CD4-positive, alpha-beta T cell treated with Interleukin-1 beta for 1 hour (primary cell): ENCODE measurements around the gene MBOAT2.
"Not testable (repeated sequence)": the region's sequence is repeated elsewhere in the genome, so short reads cannot be mapped to it uniquely, and the experiment has no call there.

ENCODE experiments used
- DNase-seq, 2 donors: peaks; one replicate each; pipeline ENCODE4 v3.0.0-alpha.2; 2020 to 2022

The MBOAT2 gene, protein sequence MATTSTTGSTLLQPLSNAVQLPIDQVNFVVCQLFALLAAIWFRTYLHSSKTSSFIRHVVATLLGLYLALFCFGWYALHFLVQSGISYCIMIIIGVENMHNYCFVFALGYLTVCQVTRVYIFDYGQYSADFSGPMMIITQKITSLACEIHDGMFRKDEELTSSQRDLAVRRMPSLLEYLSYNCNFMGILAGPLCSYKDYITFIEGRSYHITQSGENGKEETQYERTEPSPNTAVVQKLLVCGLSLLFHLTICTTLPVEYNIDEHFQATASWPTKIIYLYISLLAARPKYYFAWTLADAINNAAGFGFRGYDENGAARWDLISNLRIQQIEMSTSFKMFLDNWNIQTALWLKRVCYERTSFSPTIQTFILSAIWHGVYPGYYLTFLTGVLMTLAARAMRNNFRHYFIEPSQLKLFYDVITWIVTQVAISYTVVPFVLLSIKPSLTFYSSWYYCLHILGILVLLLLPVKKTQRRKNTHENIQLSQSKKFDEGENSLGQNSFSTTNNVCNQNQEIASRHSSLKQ

DNA sequence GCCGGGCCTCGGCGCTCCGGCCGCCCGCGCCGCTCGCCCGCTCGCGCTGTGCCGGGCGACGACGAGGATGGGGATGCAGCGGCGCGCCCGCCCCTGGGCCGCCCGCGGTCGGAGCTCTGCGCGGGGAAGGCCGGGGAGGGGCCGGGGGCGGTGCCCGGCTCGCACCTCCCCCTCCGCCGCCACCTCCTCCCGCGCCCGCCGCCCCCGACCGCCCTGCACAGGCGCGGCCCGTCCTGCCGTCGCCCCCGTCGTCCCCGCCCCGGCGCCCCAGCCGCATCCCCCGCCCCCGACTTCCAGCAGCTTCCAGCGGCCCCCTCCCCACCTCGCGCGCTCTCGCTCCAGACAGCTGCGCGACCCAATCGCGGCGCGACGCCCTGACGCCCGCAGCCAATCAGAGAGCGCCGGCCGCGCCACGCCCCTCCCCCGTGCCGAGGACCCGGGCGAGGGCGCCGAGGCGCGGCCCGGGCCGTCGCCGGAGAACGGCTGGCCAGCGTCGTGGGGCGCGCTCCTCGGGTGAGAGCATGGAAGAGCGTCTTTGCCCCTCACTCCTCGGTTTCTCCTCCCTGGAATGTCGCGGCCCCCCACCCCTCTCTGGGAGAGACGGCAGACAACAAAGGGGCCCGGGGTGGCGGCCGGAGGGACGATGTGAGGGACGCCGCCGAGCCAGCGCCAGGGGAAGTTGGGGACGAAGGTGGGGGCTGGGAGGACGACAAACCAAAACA lies at the start of gene MBOAT2:
Gene MBOAT2, minus strand, starts transcription at position 69 of the 722 bp plus-strand sequence. CDS start 70 bp downstream, outside the sequence.
- peak; percentile 84 to 85 for DNase-seq

DNA sequence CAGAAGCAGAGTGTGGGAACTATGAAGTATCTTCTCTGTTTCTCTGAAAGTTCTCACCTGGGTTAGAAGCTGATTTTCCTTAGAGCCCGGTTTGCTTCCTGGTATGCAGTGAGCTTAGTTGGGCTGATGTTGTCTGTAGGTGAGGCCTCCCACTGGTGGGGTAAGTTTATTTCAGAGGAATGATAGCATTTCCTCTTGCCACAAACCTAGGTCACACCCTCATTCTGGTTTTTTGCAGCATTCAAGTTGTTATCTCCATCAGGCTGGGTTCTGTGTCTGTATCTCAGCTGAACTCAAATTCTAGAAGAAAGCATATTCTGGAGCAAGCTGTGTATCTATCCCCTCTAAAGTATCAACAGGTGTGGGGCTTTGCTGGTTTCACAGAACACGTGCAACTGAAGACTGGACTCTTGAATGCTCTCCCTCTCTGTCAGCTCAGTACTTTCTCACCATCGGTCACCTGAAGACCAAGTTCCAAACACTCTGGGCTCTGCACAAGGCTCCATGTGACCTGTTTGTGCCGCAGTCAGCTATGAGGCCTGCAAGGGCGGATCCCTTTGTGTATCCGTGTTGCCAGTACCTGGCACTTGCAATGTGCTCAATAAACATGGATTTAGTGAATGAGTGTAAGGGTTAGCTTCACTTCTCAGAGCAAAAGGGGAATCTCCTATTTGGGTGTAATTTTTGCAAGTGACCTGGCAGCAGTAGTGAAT lies 49.5 kb upstream of the MBOAT2 start:
- DNase-seq, result no peak

DNA sequence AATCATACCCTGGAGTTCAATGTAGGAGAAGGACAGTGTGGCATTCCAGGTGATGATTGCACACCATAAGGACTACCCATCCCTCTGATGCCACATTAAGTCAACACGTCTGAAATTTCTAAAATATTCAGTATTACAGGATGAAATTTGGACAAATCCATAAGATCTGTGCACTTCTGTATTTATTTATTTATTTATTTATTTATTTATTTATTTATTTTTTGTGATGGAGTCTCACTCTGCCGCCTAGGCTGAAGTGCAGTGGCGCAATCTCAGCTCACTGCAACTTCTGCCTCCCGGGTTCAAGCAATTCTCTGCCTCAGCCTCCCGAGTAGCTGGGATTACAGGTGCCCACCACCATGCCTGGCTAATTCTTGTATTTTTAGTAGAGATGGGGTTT lies 48.0 kb upstream of the MBOAT2 start:
- DNase-seq, result not testable (repeated sequence)

- DNase-seq, result no peak
Measured at GRCh38 chr2:9050122-9050809, 46.8 kb upstream of the MBOAT2 start.

DNA sequence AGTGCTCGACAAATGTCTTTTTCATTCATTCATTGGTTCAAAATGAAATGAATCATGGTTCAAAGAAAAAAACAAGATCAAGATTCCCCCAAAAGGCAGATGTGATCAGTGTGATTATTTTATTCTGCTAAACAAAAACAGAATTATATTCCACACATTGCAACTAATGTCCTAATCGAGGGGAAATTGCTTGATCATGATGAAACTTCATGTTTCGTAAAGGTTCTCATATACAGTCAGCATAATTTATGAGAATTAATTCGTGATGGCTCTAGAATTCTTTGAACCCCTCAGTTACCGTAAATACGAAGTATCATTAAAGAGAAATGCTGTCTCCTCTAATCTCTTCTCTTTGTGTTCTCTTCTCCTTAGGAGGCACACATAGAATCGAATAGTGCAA lies 42.1 kb upstream of the MBOAT2 start:
- no peak for DNase-seq

- DNase-seq, result not testable (repeated sequence)
Measured at GRCh38 chr2:9043491-9043890, 40.0 kb upstream of the MBOAT2 start.

- DNase-seq, result no peak
Measured at GRCh38 chr2:9037166-9037565, 33.7 kb upstream of the MBOAT2 start.

- no peak for DNase-seq
Measured at GRCh38 chr2:9033385-9034168, 30.1 kb upstream of the MBOAT2 start.

DNA sequence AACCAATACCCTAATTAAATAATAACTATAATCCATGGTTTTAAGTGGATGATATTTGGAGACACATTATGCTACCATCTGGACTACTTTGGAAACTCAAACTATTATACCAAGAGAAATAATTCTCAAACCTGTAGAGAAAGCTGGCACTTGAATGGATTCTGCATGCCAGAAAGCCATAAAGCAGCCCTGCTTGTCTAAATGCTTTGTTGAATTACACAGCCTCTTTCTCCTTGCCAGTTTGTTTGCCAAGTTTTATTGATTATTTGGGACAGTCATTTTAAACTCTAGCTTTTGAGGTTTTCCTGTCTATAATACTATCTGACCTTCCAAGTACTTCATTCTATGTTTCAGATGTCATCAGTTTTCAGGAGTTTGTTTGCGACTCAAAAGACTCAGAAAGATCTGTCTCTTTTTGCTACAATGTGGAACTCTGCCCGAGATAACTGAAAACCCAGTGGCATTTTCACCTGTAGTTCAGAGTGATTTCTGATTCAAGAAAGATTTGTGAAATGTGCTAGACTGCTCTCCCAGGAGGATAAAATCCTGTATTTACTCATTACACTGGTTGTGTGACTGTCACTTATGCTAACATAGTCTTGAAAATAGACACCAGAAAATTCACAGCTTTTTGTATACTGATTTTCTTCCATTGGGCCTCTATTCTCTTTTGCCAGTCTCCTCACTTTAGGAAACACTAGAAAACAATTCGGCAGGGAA lies 29.2 kb upstream of the MBOAT2 start:
- no peak for DNase-seq

DNA sequence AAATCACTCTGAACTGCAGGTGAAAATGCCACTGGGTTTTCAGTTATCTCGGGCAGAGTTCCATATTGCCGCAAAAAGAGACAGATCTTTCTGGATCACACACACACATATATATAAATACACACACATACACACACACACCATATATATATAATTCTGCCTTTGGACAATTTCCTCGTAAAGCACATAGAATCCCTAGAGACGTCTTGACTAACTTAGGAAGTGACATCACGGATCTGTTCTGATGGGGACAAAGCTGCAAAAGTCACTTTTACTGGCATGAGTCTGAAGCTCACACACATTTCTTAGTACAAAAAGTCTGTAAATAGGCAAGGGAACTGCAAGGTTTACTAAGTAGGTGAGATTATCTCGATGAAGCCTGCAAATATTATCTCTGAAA lies 28.6 kb upstream of the MBOAT2 start:
- no peak for DNase-seq

DNA sequence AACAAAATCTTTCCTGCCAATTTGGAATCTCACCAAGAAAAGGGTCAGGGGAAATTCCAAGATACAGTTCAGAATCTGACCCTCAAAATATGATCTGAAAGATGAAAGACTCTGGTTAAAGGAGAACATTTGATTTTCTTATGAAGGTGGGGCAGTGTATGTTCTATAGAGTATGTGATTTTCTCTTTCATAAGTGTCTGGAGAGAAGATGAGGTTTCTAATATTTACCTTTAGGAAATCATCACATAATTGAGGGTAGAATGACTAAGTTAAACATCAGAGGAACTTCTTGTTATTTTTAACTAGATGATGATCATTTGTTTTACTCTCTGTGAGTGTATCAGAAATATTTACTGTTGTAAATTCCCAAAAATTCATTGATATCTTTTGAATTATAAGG lies 27.8 kb upstream of the MBOAT2 start:
- DNase-seq, result no peak

DNA sequence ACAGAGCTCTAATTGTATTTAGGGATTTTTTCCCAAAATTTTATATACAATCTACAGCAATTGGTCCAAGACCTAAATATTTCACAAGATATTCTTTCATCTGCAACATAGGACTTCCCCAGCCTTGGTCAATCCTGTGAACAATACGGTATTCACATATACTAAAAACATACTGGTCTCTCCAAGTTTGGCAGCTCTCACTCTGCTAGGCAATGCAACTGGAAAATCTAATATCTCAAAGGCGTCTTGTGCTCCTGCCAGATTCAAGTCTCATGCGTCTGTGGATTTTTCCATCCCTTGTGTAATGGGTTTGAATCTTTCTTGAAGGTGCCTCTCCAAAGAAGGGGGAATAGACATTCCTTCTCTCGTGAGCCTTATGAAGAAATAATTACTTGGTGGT lies 27.4 kb upstream of the MBOAT2 start:
- DNase-seq, result no peak

GRCh38 chr2:9030190-9030589 lies 26.7 kb upstream of the MBOAT2 start:
- DNase-seq, result no peak

- DNase-seq, result no peak
Measured at GRCh38 chr2:9029721-9030120, 26.2 kb upstream of the MBOAT2 start.

GRCh38 chr2:9027884-9028283 lies 24.4 kb upstream of the MBOAT2 start:
- no peak for DNase-seq

GRCh38 chr2:9025746-9026145 lies 22.3 kb upstream of the MBOAT2 start:
- DNase-seq, result no peak

DNA sequence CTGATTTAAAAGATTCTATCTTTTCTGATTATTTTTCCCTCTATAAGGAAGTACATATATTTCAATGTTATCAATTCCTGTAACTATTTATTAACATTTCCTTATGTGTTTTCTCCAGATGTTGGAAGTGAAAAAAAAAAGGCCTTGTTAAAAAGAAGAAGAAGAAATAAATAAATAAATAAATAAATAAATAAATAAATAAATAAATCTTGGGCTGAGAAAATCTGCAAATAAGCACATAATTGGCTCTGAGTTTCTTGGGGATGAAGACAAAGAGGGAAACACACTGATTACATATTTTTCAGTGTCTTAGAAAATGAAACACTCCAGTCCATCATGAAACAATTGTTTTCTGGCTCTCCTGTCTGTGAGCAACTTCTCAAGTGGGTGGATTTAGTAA lies 21.1 kb upstream of the MBOAT2 start:
- no peak for DNase-seq

DNA sequence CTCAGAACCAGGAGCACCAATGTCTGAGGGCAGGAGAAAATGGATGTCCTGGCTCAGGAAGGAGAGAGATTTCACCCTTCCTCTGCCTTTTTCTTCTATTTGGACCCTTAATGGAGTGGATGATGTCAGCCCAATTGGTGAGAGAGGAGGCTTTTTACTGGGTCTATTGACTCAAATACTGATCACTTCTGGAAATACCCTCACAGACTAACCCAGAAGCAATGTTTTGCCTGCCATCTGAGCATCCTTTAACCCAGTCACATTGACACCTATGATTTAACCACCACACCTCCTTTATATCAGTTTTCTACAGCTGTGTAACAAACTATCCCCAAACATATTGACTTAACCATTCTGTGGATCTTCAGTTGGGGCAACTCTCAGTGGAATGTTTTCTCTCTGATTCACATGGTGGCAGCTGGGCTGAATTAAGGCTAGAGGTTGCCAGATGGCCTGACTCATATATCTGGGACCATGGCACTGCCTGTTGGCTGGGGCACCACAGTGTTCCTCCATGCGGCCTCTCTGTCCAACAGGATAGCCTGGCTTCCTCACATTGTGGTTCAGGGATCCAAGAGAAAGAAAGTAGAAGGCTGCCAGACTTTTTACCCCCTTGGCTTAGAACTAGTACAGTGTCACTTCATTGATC lies 18.2 kb upstream of the MBOAT2 start:
- DNase-seq, result no peak

- no peak for DNase-seq
Measured at GRCh38 chr2:9020267-9020666, 16.8 kb upstream of the MBOAT2 start.

DNA sequence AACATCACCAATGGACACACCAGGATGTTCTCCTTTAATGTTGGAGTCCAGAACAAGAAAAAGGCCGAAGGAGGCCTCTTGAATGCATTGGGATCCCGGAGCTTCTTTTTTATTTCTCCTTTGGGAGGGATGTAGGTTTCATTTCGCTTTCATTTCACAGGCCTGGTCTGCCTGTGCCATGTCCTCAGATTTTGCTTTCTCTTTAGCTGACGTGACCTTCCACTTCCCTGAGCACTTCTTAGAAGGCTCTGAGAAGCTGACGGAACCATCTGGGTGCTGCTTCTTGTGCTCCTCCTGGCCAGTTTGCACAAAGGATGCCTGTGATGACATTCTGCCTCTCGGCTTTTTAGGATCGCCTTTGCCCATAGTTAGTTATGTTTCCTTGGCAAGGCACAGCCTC lies 15.1 kb upstream of the MBOAT2 start:
- DNase-seq, result no peak

GRCh38 chr2:9018109-9018508 lies 14.6 kb upstream of the MBOAT2 start:
- no peak for DNase-seq
